HepG2 (cell line): Measurements from ENCODE around the gene ARFGAP3. TPM values are rescaled to one million over a fixed set of nuclear protein-coding genes. Genes with fewer than 3 reads are reported as not detected.

ENCODE experiments used
- CCDC6 ChIP-seq: sonication (generic); formaldehyde crosslinking; IDR thresholded peaks from 2 replicates; pipeline ENCODE4 v1.8.1; 2022; ENCODE audit warnings: mild to moderate bottlenecking, missing genetic modification reagents, moderate library complexity
- ISX ChIP-seq: sonication (generic); formaldehyde crosslinking; conservative IDR thresholded peaks from 2 replicates; pipeline ENCODE4 v1.5.0; 2020; ENCODE audit warnings: missing genetic modification reagents
- JUN ChIP-seq: sonication (generic); formaldehyde crosslinking; IDR thresholded peaks from 2 replicates; pipeline ENCODE4 v1.4.0; 2020; ENCODE audit warnings: mild to moderate bottlenecking, missing genetic modification reagents
- MTA1 ChIP-seq: sonication (generic); formaldehyde crosslinking; IDR thresholded peaks from 2 replicates; pipeline ENCODE4 v1.4.0; 2020; ENCODE audit warnings: missing genetic modification reagents, mild to moderate bottlenecking, borderline replicate concordance
- NPAS2 ChIP-seq: sonication (generic); formaldehyde crosslinking; IDR thresholded peaks from 2 replicates; pipeline ENCODE4 v1.8.0; 2022; ENCODE audit warnings: mild to moderate bottlenecking, missing genetic modification reagents, borderline replicate concordance
- NR1H2 ChIP-seq: sonication (generic); formaldehyde crosslinking; IDR thresholded peaks from 2 replicates; pipeline ENCODE4 v1.8.1; 2022; ENCODE audit warnings: low read depth, missing genetic modification reagents, borderline replicate concordance
- PHF21A ChIP-seq: sonication (generic); formaldehyde crosslinking; IDR thresholded peaks from 2 replicates; pipeline ENCODE4 v1.5.0; 2020; ENCODE audit warnings: mild to moderate bottlenecking, missing genetic modification reagents
- POGZ ChIP-seq: sonication (generic); formaldehyde crosslinking; IDR thresholded peaks from 2 replicates; pipeline ENCODE4 v1.4.0; 2020; ENCODE audit warnings: mild to moderate bottlenecking, missing genetic modification reagents
- RAD21 ChIP-seq: fragments of 450-650 bp; formaldehyde crosslinking; IDR thresholded peaks from 2 replicates; pipeline ENCODE4 v1.5.0; 2020; ENCODE audit warnings: mild to moderate bottlenecking
- TAF1 ChIP-seq: sonication (generic); formaldehyde crosslinking; IDR thresholded peaks from 2 replicates; pipeline ENCODE4 v1.4.0; 2020; ENCODE audit warnings: missing genetic modification reagents
- TIGD3 ChIP-seq: sonication (generic); formaldehyde crosslinking; IDR thresholded peaks from 2 replicates; pipeline ENCODE4 v1.5.1; 2020; ENCODE audit warnings: mild to moderate bottlenecking, missing genetic modification reagents, borderline replicate concordance
- ZNF274 ChIP-seq: sonication (generic); formaldehyde crosslinking; IDR thresholded peaks from 2 replicates; pipeline ENCODE4 v1.5.1; 2020; ENCODE audit warnings: mild to moderate bottlenecking, missing genetic modification reagents
- ZNF451 ChIP-seq: sonication (generic); formaldehyde crosslinking; IDR thresholded peaks from 2 replicates; pipeline ENCODE4 v1.5.0; 2020; ENCODE audit warnings: mild to moderate bottlenecking, missing genetic modification reagents
- ZNF614 ChIP-seq: IDR thresholded peaks from 2 replicates; pipeline ENCODE4 v1.6.1; 2018; ENCODE audit warnings: missing biosample characterization, missing genetic modification reagents, inconsistent platforms, borderline replicate concordance
- ZNF713 ChIP-seq: sonication (generic); formaldehyde crosslinking; IDR thresholded peaks from 2 replicates; pipeline ENCODE4 v1.4.0; 2020; ENCODE audit warnings: mild to moderate bottlenecking, missing genetic modification reagents
- ZNF724P ChIP-seq: sonication (generic); formaldehyde crosslinking; IDR thresholded peaks from 2 replicates; pipeline ENCODE4 v1.8.0; 2022; ENCODE audit warnings: missing genetic modification reagents, borderline replicate concordance
- ZXDC ChIP-seq: sonication (generic); formaldehyde crosslinking; IDR thresholded peaks from 2 replicates; pipeline ENCODE4 v1.5.0; 2020; ENCODE audit warnings: mild to moderate bottlenecking, missing genetic modification reagents
- polyA plus RNA-seq, 8 experiments: library from polyadenylated mRNA; depleted of rRNA in 3 of 8; stranded (reverse) in 7 of 8; unstranded in 1 of 8; fragments of >200 nt; fragmentation: Illumina TruSeq in 4 of 8; extraction: Trizol in 4 of 8; gene quantifications; 2 replicates each; pipeline versions ENCODE4 v1.2.1 to v1.2.3, GENCODE V29; 2011 to 2016; ENCODE audit warnings: low read depth in 4 of 8, missing spikeins in 1 of 8, mixed read lengths in 1 of 8; ENCODE audit not compliant: insufficient read depth in 1 of 8
- total RNA-seq, 5 experiments: library from RNA; depleted of rRNA; stranded (reverse); fragments of >200 nt; fragmentation: Illumina TruSeq; extraction: Trizol; gene quantifications; 2 replicates each; pipeline ENCODE4 v1.2.3, GENCODE V29; 2016; ENCODE audit warnings: low read depth in 1 of 5
- TF ChIP-seq, protein P1 (sequence below): IDR thresholded peaks from 2 replicates; pipeline ENCODE4 v1.4.0; 2020; ENCODE audit warnings: mild to moderate bottlenecking, missing genetic modification reagents
- TF ChIP-seq, protein P2 (sequence below): sonication (generic); formaldehyde crosslinking; IDR thresholded peaks from 2 replicates; pipeline ENCODE4 v1.4.0; 2020; ENCODE audit warnings: missing genetic modification reagents, borderline replicate concordance

ARFGAP3 gene
- total and polyA plus RNA-seq, 2 of the 13 experiments (the other 11 are each of a cell fraction or from before 2014, with no cell fraction given): 41.7 to 61.6 TPM

GRCh38 chr22:42800451-42801251, 56.4 kb downstream of the ARFGAP3 start (continued):
- TF ChIP-seq, protein P1, sequence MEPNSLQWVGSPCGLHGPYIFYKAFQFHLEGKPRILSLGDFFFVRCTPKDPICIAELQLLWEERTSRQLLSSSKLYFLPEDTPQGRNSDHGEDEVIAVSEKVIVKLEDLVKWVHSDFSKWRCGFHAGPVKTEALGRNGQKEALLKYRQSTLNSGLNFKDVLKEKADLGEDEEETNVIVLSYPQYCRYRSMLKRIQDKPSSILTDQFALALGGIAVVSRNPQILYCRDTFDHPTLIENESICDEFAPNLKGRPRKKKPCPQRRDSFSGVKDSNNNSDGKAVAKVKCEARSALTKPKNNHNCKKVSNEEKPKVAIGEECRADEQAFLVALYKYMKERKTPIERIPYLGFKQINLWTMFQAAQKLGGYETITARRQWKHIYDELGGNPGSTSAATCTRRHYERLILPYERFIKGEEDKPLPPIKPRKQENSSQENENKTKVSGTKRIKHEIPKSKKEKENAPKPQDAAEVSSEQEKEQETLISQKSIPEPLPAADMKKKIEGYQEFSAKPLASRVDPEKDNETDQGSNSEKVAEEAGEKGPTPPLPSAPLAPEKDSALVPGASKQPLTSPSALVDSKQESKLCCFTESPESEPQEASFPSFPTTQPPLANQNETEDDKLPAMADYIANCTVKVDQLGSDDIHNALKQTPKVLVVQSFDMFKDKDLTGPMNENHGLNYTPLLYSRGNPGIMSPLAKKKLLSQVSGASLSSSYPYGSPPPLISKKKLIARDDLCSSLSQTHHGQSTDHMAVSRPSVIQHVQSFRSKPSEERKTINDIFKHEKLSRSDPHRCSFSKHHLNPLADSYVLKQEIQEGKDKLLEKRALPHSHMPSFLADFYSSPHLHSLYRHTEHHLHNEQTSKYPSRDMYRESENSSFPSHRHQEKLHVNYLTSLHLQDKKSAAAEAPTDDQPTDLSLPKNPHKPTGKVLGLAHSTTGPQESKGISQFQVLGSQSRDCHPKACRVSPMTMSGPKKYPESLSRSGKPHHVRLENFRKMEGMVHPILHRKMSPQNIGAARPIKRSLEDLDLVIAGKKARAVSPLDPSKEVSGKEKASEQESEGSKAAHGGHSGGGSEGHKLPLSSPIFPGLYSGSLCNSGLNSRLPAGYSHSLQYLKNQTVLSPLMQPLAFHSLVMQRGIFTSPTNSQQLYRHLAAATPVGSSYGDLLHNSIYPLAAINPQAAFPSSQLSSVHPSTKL (CRISPR knock-in tag): peak; percentile 98
- TF ChIP-seq TIGD3 (CRISPR knock-in tag): no peak; the same call in 1 of the 2 replicates
- TF ChIP-seq ZNF614 (CRISPR knock-in tag): peak; percentile 97
- TF ChIP-seq RAD21: peak; percentile 63
- peak; percentile 72; the same call in 1 of the 2 replicates for TF ChIP-seq ZNF274 (CRISPR knock-in tag)
- peak; percentile 71; the same call in 1 of the 2 replicates for TF ChIP-seq JUN
- TF ChIP-seq MTA1 (CRISPR knock-in tag): peak; percentile 92
- peak; percentile 91 for TF ChIP-seq POGZ (CRISPR knock-in tag)
- TF ChIP-seq ZNF724P (CRISPR knock-in tag): no peak
- TF ChIP-seq ZXDC (CRISPR knock-in tag): no peak
- TF ChIP-seq NPAS2 (CRISPR knock-in tag): no peak
- TF ChIP-seq TAF1 (CRISPR knock-in tag): peak; percentile 58
- no peak for TF ChIP-seq ISX (CRISPR knock-in tag)
- TF ChIP-seq PHF21A: peak; percentile 98
- TF ChIP-seq, protein P2, sequence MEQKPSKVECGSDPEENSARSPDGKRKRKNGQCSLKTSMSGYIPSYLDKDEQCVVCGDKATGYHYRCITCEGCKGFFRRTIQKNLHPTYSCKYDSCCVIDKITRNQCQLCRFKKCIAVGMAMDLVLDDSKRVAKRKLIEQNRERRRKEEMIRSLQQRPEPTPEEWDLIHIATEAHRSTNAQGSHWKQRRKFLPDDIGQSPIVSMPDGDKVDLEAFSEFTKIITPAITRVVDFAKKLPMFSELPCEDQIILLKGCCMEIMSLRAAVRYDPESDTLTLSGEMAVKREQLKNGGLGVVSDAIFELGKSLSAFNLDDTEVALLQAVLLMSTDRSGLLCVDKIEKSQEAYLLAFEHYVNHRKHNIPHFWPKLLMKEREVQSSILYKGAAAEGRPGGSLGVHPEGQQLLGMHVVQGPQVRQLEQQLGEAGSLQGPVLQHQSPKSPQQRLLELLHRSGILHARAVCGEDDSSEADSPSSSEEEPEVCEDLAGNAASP (CRISPR knock-in tag): peak; percentile 99
- no peak for TF ChIP-seq ZNF713 (CRISPR knock-in tag)
- TF ChIP-seq ZNF451 (CRISPR knock-in tag): peak; percentile 46; the same call in 1 of the 2 replicates
- TF ChIP-seq NR1H2: no peak
- 0 out of 2 replicates have a peak, but pooled peaks have one; percentile 24 for TF ChIP-seq CCDC6 (CRISPR knock-in tag)
